B cell (primary cell): ENCODE results near the gene WASF3.

Source experiments
- EZH2 ChIP-seq: IDR thresholded peaks from 2 replicates; pipeline ENCODE4 v1.6.1; 2012; ENCODE audit warnings: borderline replicate concordance, low read depth, mild to moderate bottlenecking, moderate library complexity, low read length; ENCODE audit not compliant: insufficient read depth, poor library complexity, severe bottlenecking
- TF ChIP-seq, protein P1 (sequence below): fragments of 200-600 bp; IDR thresholded peaks from one replicate; pipeline ENCODE4 v1.8.0; 2022; ENCODE audit warnings: antibody characterized with exemption, mild to moderate bottlenecking

DNA sequence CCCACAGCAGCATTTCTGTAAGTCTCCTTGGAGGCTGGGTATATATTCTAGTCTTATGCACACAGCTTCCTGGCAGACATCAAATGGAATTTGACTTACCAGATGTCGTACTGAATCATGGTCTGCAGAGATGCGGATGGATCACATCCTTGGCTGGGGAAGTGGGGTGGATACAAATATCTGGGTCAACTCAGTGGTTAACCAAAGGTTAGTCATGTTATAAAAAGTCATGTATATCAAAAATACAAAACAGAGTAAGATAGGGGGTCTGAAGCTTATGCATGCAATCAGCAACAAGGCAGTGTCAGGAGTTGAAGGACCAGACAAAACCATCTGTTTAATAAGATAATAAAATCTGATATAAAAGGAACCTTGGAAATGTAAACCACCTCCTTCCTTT, 61.9 kb downstream of the WASF3 start:
- TF ChIP-seq, protein P1, sequence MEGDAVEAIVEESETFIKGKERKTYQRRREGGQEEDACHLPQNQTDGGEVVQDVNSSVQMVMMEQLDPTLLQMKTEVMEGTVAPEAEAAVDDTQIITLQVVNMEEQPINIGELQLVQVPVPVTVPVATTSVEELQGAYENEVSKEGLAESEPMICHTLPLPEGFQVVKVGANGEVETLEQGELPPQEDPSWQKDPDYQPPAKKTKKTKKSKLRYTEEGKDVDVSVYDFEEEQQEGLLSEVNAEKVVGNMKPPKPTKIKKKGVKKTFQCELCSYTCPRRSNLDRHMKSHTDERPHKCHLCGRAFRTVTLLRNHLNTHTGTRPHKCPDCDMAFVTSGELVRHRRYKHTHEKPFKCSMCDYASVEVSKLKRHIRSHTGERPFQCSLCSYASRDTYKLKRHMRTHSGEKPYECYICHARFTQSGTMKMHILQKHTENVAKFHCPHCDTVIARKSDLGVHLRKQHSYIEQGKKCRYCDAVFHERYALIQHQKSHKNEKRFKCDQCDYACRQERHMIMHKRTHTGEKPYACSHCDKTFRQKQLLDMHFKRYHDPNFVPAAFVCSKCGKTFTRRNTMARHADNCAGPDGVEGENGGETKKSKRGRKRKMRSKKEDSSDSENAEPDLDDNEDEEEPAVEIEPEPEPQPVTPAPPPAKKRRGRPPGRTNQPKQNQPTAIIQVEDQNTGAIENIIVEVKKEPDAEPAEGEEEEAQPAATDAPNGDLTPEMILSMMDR = no peak
- TF ChIP-seq EZH2 = no peak
